T follicular helper cell (primary cell): ENCODE measurements around the gene SLC6A13.
"Not testable (repeated sequence)": the region's sequence is repeated elsewhere in the genome, so short reads cannot be mapped to it uniquely, and the experiment has no call there.

Experiments used
- DNase-seq: peaks from one replicate; pipeline ENCODE4 v3.0.0-alpha.2; 2020; ENCODE audit warnings: low read depth

The SLC6A13 gene

GRCh38 chr12:233615-233968, 29.0 kb downstream of the SLC6A13 start:
- no peak for DNase-seq

DNA sequence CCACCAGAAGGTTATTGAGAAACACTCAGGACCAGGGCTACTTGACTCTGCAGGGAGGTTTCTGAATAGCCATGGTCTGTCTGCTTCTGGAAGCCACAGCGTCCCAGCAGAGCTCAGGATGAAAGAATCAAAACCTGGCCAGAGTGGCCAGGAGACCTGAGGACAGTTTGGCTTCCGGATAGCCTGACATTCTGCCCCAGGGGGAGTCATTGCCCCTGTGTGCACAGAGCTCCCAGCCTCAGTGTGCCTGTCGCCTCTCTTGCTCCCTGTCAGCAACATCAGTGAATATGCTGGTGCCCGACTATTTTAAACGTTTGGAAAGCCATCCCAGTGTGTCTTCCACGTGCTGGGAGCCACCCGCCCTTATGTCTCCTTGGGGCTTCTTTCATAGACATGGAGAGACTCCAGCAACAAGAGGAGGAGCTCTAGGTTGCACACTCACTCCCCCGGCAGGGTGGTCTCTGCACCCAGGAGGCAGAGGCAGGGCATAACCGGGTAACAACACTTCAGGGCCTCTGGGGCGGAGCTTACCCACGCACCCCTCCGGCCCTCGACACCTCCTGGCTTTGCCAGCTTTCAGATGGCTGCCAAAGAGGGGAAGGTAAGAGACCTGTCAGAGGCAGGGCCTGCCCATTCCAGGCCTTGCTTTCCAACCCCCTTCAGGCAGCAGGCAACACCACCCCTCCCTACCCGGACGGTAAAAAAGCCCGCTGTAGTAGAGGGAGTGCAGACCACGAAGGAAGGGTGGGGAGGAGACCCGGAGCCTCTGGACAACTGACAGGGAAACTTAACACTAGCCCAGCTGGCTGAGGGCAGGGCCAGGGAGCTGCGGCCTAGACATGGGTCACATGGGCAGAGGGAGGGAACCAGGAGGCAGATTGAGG, 29.7 kb downstream of the SLC6A13 start:
- no peak for DNase-seq

DNA sequence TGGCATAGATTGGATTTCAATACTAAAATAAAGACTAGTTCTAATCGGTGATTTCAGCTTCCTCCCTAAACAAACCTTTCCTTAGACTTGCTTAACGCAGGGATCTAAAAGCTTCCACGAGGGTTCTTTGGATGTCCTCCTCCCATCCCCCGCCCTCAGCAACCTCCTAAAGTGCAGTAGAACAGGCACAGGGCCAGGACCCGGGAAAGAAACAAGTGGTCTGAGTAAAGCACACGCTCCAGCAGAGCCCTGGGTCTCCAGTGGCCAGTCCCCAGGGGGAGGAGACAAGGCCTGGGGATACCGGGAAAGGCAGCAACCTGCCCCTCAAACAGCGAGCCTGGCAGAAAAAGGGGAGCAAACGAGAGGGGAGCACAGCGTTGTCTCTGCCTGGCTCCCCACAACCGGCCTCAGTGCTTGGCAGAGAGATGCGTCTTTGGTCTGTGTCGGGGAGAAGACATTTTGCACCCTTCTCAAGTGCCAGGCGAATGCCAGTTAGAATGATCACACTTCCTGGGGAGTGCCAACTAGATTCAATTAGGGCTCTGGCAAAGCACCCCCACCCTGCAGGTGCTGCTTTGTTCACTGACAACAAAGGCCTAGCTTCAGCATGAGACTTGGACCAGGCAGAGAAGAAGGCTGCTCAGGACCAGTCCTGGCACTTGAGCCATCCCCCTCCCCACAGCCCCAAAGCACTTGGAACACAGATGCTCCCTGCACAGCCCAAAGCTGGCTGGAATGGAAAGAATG, 31.5 kb downstream of the SLC6A13 start:
- DNase-seq: no peak

GRCh38 chr12:229441-230191, 33.0 kb downstream of the SLC6A13 start:
- DNase-seq: no peak

DNA sequence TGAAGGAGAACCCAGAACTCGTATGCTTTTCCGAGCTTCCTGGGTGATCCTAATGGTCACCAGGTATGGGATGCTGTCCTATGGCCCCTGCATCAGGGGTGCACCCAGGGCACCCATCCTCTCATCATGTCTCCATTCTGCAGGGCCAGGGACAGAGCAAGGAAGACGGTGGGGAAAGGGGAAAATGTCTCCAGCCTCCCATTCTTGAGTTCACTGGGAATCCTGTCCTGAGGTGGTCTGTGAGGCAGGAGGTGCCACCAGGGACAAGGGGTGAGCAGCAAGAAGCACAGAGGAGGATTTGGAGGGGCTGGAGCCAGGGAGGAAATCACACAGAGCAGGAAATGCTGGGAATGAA, 33.8 kb downstream of the SLC6A13 start:
- no peak for DNase-seq

DNA sequence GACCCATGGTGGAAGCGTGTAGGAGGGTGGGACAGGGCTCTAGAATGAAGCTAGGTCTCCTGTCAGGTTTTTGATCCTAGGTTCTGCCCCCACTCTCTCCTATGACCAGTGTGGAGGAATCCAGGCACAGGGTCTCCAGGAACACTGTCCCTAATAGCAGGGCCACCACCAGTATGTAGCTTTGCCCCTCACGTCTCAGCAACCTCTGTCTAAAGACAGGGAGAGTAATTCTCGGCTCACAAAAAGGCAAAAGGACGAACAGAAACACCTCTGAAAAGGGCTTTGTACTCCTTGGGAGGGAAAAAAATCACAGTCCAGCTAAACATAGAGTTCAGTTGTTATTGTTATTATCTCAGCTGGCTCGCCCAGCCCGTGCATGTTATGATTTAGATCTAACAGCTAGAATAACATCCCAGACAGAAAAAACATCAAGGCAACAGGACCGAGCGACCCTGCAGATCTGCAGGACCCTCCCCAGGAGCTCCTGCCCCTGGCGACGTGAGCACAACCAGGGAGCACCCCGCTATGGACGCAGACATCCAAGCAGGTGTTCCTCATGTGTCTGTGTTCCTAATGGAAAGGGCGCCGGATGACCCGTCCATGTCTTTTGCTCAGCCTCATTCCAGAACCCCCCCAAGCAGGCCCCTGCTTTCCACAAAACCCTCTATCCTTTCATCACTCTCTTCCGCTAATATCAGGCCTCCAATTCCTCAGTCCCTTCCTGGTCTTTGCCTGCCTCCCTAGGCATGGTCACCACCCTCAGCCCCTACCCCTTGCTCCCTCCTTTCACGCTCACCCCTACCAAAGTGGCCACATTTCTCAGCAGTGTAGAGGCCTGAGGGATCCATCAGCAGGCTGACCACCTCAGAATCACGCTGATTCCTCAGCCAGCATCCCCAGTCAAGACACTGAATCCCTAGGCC, 34.5 kb downstream of the SLC6A13 start:
- no peak for DNase-seq

DNA sequence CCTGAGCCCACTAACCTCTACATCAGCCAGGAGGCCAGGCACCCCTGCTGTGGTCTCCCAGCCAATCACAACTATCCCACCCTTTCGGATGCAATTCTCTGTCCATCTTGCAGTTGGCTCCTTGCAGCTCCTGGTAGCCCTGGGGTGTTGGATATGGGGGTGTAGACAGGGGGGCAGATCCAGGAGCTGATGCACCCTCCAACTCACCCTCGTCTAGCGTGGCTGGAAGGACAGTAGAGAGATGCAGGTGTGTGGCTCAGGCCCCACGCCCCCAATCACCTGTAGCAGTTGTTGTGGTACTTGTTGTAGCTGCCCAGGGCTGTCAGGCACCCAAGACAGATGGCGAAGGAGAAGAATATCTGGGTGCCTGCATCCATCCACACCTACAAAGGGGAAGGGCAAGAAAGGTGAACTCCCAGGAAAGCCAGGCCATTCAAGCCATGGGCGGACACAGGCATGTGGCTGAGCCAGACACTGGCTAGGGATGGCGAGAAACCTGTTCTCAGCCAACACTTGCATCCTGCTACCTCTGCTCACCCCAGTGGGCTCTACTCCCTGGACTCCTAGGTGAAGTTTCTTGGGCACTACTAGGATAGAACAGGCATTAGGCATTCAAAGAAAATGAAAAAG, 35.2 kb downstream of the SLC6A13 start:
- DNase-seq: no peak

- no peak for DNase-seq
Observed at GRCh38 chr12:226401-226800, 36.2 kb downstream of the SLC6A13 start.

GRCh38 chr12:225012-225411, 37.6 kb downstream of the SLC6A13 start:
- DNase-seq: no peak

GRCh38 chr12:224330-224729, 38.3 kb downstream of the SLC6A13 start:
- no peak for DNase-seq

- no peak for DNase-seq
Observed at GRCh38 chr12:223841-224240, 38.8 kb downstream of the SLC6A13 start.

DNA sequence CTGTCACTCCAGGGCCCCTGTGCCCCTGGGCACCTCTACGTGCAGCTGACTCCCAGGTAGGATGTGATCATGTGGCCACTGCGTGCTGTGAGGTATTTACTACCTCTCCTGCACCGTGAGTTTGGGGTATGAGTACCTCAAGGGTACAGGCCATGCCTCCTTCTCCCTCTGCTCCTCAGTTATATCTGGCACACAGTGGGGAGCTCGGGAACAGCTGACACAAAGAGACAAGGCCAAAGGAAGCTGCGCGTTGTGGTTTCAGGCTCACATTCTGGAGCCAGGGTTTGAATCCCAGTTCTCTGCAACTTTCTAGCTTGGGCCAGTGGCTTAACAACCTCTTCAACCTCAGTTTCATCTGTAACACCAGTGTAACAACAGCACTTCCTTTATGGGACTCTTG, 40.9 kb downstream of the SLC6A13 start:
- no peak for DNase-seq

- DNase-seq: no peak
Observed at GRCh38 chr12:220946-221550, 41.6 kb downstream of the SLC6A13 start.

DNA sequence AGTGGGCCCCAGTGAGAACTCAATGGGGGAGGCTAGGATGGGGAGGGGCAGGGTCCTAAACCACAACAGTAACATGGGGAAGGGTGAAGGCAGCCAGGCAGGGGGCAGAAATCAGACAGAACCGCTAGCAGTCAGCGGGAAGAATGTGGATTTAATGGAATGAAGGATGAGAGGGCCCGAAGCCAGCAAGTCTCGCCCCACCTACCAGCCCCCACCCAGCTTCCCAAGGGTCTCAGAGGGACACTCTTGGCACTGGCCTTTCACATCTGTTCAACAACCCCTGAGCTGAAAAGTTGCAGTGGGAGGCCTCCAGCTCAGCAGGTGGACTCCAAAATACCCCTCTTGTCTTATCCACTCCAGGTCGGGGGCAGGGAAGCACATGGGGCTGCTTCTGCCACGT, 42.1 kb downstream of the SLC6A13 start:
- no peak for DNase-seq

GRCh38 chr12:219891-220352, 42.7 kb downstream of the SLC6A13 start:
- DNase-seq: peak; percentile 10

DNA sequence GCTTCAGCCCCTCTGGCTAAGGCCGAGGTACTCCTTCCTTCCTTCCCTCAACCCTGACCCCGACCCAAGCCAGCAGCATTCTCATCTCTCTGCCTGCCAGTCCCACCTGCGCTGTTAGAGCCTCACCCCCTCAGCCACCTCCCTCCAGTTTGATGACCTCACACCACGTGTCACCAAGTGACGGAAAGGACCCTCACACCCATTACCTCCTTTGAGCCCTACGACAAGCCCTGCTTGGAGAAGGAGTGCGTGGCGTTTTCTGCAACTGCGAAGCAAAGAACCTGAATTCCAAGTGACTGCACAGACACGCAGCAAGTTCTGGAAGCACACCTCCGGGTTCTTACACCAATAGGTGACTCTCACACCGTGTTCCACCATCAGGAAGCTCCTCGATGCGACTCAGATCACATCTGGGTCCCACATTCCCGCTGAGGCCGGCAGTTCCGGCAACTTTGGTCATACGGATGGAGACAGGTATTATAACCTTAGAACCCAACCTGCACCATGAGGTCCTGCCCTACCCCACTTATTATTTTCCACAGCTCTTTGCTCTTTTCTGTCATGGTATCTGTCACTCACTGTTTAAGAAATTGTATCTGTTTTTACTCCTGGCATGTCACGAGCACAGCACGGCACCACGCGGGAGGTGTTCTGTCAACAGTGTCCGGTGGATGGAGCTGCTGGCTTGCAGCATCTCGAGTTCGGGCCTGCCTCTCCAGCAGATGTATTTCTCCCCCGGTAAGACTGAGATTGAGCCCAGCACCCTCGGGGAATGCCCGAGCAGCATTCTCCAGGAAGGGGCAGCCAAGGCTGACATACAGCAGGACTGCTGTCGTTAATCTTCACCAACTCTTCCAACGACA, 43.7 kb downstream of the SLC6A13 start:
- DNase-seq: no peak

DNA sequence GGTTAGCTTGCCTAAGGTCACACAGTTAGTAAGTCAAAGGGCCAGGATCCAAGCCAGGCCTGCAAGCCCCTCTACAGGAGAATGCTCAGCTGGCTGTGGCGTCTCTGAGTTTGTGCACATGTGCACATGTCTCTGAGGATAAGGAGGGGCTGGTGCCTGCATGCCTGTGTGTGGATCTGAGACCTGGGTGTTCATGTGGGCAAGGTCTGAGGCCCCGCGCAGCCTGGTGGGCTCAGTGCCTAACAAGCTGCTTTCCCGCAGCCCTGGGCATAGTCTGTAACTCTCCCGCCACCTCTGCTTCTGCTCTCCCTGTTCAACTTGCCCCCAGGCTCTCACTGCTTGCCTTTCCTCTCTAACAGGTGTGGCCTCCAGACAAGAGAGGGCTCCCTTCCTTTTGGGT, 44.4 kb downstream of the SLC6A13 start:
- DNase-seq: no peak

DNA sequence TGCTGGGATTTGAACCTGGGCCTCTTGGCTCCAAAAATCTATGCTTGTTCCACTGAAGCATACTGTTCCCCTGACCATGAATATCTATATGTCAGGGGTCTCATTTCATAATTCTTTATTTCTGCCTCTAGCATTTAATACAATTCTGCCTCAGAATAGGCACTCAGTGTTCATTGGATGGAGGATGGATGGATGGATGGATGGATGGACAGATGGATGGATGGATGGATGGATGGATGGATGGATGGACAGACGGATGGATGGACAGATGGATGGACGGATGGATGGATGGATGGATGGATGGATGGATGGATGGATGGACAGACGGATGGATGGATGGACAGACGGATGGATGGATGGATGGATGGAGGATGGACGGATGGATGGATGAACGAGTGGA, 45.6 kb downstream of the SLC6A13 start:
- not testable (repeated sequence) for DNase-seq

- no peak for DNase-seq
Observed at GRCh38 chr12:215116-215515, 47.5 kb downstream of the SLC6A13 start.
